ENCODE measurements around the gene RYR3.
"Not testable (repeated sequence)": the region's sequence is repeated elsewhere in the genome, so short reads cannot be mapped to it uniquely, and the experiment has no call there.

The RYR3 gene

DNA sequence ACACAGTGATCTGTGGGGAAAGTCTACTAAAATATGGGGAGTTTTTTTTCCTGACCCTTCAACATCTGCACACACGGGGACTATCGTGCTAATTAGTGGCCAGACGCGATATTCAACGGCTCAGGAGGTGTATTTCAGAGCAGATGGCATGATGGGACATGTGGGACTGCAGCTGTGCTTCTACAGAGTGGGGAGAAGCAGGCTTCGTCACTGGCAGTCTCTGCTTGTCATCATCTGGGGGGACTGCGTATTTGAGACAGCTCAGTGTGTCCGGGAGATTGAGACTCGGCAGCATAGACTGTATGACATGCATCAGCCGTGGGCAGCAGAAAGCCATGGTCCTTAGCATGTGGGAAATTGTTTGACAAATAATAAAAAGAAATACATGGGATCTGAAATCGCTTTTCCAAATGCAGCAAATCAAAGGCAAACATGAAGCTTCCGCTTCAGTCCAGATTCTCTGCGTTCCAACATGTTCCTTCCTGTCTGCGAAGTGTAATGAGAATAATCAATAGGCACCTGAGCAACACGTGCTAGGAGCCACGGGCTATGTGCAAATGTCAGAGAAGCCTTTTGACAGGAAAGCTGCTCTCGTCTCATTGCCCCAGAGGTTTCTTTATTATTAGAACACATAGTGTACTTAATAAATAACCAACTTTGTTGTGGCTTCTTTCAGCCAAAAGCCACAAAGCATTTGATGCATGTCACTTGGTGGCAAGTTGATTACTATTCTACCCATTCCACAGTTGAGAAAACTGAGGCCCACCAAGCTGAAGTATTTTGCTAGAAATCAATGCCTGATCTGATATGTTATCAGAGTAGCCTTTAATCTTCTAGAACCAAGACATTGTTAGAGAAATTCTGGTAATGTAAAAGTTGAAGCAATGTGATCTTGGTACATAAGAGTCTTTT lies 276.3 kb downstream of the RYR3 start:
- DNase-seq (ENCODE audit: low spot score) = no peak

DNA sequence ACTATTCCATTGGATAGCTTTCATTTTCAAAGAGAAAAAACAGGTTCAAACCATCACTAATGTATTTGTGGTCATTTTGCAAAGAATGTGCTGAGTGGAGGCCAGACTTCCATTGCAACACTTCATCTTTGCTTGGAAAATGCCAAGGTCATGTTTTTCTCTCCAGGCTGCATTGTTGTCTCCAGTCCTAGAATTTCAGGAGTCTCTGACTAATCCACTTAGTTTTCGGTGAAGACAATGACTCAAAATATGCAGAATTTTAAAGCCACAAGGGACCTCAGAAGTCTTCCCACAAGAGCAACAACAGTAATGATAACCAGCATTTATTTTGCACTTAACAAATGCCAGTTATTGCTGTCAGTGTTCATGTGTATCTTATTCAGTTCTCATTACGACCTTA lies 277.0 kb downstream of the RYR3 start:
- no peak for DNase-seq (ENCODE audit: low spot score)

DNA sequence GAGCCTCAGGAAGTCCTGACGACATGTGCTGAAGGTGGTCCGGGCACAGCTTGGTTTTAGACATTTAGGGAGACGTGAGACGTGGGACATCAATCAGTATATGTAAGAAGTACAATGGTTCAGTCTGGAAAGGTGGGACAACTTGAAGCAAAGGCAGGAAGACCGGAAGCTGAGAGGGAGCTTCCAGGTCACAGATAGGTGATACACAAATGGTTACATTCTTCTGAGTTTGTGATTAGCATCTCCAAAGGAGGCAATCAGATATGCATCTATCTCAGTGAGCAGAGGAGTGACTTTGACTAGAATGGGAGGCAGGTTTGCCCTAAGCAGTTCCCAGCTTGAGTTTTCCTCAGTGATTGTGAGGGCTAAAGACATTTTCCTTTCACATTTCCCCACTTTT lies 282.1 kb downstream of the RYR3 start:
- no peak for DNase-seq (ENCODE audit: low spot score)

DNA sequence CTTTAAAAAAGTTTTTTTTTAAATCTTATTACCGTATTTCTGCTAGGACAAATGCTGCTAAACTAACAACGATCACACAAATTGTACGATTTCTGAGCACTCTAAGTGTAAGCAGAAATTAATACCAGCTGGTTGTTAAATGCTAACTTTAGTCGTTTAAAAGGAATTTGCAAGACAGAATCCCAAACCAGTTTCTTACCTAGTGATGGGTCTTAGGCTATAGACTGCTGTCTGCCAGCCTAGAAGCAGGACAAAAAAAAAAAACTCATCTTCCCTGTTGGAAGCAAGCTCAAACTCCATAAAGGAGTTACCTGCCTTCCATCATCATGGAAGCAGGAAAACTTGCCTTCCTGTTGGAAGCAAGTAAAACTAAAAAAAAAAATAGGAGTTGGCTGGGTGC lies 287.6 kb downstream of the RYR3 start:
- not testable (repeated sequence) for DNase-seq (ENCODE audit: low spot score)

DNA sequence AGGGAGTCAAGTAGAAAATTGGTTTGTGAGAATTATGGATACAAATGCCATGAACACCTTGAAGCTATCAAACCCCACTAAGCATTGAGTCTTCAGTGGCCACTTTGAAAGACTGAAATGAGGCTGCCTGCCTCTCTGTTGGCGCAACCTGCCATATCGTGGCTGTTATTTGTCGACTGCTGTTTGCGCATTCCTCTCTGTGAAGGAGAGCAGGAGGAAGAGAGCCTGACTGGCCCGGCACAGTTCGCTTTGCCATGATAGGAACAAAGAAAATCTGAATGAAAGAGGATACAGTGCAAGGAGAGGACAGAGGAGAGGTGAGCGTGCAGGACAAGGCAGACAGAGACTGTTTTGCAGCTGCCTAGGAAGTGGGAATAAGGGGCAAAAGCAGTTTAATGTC lies 289.4 kb downstream of the RYR3 start:
- no peak for DNase-seq (ENCODE audit: low spot score)

DNA sequence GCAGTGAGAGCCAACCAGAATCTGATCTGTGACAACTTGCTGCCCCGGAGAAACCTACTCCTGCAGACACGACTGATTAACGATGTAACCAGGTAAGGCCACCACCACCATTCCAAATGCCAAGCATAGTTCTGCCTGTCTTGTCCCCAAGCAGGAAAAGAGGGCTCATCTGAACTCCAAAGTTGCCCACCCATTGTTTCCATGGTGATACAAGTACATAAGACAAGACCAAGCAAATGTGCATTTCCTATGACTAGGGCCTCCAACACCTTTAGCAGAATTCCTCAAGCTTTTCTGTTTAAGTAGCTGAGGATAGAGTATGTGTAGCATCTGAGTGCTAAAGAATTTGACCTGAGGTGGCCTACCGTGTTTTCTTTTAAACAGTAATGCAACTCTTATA lies 290.7 kb downstream of the RYR3 start:
- no peak for DNase-seq (ENCODE audit: low spot score)

DNA sequence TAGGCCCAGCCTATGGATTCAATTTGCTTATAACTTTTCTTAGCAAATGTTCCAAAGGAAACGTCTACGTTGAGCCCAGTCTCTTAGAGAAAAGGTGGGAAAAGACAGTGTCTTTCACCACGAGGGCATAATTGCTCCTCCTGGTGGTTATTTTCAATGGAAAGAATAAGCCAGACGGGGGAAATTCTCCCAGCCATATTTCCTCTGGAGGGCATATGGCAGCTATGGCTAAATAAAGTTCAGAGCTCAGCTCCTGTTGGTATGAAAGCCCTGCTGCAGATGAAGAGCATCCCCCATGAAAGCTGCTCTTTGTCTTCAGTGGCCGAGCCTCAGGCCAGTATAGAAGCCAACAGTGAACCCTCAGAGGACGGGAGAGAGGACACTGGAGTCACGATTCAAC lies 297.9 kb downstream of the RYR3 start:
- DNase-seq (ENCODE audit: low spot score) = no peak

DNA sequence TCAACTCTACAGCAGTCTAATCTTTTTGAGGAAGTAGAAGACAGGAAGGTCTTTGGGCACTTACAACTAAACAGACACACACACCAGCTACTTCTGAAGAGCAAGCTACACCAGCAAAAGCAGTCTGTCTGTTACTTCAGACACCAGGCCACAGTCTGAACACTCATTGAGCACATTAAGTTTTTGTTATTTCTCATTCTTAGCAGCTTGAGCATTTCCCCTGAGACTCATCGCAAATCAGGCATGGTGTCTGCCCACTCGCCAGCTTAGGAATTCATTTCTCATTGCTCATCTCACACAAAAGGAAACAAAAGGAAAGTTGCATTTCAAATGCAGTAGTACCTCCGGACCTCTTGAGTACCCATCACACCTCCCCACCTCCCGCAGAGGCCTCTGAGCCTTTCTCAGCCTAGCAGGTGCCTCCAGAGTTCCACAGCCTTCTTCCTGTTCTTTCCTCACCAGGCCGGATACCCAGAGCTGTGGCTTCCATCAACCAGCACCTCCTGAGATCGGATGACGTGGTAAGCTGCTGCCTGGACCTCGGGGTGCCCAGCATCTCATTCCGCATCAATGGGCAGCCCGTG lies 302.0 kb downstream of the RYR3 start:
- DNase-seq (ENCODE audit: low spot score) = peak; percentile 80

DNA sequence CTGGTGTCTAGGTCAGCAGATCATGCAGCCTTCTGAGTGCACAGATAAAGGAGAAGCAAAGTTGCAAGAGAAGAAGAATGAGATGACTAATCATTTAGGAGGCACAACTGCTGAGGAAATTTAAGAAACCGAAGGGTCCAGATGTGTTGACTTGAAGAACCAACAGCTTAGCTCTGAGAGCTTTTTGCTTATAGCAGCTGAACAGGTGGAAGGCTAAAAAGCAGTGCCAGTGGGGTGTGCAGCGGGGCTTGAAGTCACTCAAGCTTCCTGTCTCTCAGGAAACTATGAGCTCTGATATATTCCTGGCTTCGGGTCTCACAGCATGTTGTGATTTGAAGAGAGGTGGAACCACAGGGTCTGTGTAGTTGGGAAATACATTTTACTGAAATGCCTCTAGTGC lies 305.7 kb downstream of the RYR3 start:
- no peak for DNase-seq (ENCODE audit: low spot score)

DNA sequence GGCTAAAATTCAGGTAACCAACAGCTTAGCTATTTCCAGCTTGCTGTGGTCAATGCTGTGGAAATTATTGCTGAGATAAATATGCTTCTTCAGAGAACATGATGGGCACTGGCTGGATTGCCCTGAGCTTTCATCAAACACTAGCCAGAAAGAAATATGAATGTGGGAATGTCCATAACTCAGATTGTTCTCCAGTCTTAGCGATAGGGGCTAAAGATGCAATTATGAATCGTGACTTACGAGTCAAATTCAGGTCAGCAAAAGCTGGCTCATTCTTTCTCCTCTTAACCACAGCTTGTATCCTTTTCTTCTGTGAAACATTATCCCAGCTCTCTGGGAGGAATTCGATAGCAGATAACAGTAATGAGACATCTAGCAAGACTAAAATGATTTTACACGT lies 307.6 kb downstream of the RYR3 start:
- DNase-seq (ENCODE audit: low spot score) = peak; percentile 24

DNA sequence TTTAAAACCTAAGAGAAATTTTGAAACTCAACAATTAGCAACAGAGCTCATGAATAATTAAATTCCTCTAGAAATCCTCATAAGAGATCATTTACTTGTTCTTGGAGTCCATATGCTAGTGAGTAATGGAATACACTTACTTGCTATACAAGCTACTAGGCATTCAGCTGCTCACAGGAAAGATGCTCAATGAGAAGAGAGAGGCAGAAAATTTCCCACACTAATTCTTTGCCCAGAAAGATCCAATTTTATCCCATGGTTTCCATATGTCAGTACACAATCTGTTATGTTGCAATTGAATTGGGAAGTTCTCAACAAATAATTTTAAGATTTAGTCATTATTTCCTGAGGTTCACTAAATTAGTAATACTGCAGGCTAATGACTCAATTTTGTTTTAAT lies 310.4 kb downstream of the RYR3 start:
- DNase-seq (ENCODE audit: low spot score) = no peak

DNA sequence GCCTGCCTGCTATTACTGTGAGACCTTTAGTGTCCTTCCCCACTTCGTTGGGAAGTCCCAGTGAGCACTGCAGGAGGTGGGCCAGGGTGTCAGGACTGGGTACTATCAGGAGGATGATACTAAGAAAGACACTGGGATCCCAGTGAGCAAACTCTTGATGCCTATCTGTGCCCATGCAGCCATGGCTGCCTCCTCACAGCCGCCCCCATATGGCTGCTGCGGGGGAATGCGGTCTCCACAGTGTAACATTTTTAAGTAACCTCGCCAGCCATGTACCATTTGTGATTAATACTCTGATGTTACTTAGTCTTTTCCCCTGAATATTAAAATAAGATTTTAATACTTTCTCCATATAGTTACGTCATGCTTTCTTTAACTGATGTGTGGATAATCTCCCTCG lies 312.2 kb downstream of the RYR3 start:
- no peak for DNase-seq (ENCODE audit: low spot score)

DNA sequence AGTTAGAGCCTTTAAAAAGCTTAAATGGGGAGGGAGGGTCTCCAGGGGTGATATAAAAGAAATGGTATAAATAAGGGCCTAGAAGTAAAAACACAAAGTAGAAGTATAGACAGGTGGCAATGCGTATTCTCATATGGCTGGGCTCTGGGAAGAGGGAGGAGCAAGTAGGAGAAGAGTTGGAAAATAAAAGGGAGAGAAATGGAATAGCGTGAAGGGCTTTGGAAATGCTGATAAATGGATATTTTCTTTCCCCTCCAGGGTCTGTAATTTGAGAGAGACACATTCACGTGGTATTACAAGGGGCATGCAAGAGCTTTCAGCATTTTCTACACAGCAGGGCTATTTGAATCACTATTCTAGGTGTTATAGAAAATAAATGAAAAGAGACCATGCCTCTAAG lies 313.7 kb downstream of the RYR3 start:
- DNase-seq (ENCODE audit: low spot score) = no peak

DNA sequence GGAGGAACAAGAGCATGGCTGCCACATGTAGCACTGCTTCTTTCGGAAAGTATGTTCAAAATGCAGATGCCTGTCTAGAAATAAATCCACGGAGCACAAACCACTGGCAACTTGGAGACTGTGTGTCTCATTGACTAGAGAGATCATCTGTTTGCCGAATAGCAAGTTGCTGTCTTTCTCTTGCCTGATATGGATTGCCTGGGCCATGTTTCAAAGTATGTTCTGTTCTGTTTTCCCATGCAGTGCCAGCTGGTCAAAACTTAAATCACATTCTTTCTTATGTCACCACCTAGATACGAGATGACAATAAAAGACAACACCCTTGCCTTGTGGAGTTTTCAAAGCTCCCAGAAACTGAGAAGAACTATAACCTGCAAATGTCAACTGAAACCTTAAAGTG lies 318.9 kb downstream of the RYR3 start:
- no peak for DNase-seq (ENCODE audit: low spot score)

DNA sequence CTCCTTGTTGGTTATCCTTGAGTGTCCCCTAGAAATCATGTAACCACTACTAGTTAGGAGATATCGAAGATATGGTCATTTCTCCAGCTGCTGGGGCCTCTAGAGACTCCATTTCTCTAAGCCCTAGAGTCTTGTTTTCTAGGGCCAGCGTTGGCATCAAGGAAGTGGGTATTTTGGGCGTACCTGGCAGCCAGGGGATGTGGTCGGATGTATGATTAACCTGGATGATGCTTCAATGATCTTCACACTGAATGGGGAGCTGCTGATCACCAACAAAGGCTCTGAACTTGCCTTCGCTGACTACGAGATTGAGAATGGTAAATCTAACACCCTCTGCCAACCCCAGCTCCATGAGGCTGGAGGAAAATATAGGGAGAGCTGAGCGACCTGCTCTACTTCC lies 325.5 kb downstream of the RYR3 start:
- peak; percentile 80 for DNase-seq (ENCODE audit: low spot score)

DNA sequence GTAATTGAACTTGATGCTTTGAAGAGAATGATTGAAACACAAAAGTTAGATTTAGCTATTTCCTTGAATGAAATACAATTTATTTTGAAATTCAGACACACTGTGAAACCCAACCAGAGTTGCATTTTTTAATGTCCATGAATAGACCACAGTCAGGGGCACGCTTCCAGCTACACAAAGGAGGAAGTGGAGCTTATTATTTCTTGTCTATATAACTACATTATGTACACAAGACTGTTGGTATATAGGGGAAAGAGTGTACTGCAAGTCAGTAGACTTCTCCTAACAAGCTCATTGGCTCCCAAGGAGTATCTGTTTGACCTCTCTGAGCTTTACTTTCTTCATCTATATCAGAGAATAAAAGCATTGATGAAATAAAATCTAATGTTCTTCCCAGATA lies 326.2 kb downstream of the RYR3 start:
- DNase-seq (ENCODE audit: low spot score) = peak; percentile 6

DNA sequence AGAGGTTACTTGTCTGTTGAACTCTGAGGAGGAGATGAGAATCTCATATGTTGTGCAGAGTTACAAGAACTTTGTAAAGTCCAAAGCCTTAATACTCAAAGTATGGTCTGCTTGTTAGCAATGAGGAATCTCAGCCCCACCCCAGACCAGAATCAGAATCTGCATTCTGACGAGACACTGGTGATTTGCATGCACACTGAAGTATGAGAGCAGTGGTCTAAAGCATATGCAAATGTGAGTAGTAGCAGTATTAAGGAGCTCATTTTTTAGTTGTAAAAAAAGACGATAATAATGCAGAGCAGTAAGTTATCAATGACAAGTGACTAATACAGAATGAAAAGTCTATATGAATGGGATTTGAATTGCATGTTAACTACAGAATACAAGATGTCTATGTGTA lies 327.7 kb downstream of the RYR3 start:
- no peak for DNase-seq (ENCODE audit: low spot score)

DNA sequence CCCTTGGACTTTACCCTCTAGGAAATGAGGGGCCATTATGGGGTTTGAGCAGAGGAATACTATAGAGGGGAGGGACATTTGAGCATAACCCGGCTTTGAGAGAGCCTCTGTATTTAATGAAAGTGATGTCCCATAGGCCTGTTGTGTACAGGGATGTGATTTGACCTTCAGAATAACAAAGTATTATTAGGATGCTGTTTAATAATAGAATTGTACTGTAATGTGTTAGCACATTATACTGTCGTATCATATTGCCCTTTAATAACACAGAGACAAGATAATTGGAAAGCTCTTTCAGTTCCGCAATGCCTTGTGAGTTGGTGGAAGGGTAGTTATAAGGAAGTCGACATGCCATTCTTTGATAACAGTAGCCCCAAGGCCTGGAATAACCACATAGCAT lies 328.3 kb downstream of the RYR3 start:
- DNase-seq (ENCODE audit: low spot score) = no peak

DNA sequence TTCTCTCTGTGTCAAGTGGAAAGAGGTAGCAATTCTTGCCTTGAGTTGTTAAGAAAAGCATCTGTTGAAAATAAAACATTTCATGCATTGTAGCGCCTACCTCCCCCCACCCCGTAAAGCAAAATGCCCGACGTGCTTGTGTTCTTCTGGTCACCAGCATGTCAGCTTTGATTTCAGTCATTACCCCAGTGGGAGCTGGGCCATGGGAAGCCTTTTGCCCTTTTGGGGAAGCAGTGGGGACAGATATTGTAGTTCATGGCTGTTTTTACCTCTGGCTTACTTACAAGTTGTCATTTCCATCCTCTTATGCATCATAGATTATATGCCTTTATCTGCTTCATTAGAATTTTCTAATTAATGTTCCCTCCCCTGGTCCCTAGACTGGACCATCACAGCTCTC lies 328.7 kb downstream of the RYR3 start:
- no peak for DNase-seq (ENCODE audit: low spot score)

DNA sequence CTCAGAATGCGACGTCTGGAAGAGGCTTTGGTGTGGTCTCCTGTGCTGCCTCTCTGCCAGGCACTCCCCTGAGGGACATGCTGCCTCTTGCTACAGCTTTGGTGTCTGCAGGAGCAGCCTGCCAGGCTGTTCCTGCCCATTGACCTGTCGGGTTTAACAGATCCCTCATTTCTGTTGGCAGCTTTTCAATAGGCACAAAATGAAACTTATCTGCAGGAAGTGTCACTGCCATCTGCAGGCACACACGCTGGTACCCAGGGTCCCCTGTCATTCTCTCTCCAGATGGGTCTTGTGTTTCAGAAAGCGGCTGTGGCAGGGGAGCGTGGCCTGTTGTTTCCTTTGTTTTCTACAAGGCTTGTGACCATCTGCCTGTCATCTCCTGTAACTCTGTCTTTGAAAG lies 329.2 kb downstream of the RYR3 start:
- DNase-seq (ENCODE audit: low spot score) = no peak

DNA sequence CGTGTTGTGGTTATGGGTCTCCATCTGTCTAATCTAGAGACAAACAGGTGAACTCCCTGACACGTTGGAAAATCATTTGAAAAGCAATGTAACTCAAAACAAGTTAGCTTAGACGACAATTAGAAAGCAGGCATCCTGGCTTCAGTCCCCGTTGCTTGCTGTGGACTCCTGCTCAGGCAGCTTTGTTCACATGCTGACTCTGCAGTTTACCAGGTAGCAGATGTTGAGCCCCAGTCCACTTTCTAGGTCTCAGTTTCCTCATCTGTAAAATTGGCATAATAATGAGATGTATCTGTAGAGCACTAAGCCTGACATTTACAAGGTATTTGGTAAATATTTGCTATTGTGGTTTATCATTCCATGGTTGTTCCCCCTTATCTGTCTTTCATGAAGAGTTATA lies 330.3 kb downstream of the RYR3 start:
- DNase-seq (ENCODE audit: low spot score) = no peak

DNA sequence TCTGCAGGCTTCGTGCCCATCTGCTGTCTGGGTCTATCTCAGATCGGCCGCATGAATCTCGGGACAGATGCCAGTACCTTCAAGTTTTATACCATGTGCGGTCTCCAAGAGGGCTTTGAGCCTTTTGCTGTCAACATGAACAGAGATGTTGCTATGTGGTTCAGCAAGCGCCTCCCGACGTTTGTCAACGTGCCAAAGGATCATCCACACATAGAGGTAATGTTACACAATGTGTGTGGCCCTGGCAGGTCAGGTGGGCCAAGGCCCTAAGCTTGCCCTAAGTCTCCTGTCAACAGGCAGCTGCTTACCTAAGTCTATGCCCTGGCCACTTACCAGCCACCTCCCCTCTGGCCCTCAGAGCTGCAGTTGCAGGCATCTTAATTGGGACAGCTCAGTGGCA lies 333.5 kb downstream of the RYR3 start:
- DNase-seq (ENCODE audit: low spot score) = no peak

DNA sequence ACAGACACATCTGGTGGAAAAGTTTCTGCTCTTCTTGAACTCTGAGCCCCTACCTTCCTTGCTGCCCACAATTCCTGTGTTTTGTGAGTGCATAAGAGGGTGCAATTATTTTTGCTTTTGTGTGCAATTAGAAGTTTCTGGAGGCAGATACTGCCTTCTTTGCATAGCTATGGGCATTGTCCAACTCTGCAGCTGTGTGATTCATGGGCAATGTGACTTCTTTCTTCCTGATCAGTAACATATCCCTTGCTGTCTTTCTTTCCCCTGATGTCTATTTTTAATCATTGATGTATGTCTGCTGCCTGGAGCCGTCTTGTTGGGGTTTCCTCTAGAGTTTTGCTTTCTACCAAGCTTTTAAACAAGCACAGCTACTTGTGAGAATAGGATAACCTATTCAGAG lies 336.0 kb downstream of the RYR3 start:
- no peak for DNase-seq (ENCODE audit: low spot score)

Data from kidney tubule cell (primary cell).